HG02610 (cell line): ENCODE results near the gene EFCAB8.

Source experiments
- ATAC-seq: cut with Tn5 transposase; IDR thresholded peaks from one replicate; pipeline ENCODE4 v1.9.1; 2021; ENCODE audit warnings: mild to moderate bottlenecking, moderate library complexity; ENCODE audit not compliant: unreplicated experiment

EFCAB8 gene

DNA sequence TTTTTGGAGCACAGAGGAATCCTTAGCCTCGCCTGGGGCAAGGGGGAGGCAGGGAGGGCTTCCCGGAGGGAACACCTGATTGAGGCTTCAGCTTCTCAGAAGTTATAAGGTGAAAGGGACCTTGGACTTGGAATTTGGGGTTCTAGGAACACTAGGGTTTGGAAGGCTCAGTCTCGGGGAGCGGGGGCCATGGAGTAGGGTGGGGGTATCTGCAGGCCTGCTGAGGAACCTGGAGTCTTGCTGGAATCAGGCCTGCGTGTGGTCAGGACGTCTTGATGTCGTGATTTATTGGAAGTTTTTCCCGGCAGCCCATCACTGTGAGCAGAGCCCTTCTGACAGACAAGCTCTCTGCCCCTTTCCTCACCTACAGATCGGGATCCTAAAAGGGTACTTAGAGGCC is 50.7 kb downstream of the EFCAB8 start:
- no peak for ATAC-seq

DNA sequence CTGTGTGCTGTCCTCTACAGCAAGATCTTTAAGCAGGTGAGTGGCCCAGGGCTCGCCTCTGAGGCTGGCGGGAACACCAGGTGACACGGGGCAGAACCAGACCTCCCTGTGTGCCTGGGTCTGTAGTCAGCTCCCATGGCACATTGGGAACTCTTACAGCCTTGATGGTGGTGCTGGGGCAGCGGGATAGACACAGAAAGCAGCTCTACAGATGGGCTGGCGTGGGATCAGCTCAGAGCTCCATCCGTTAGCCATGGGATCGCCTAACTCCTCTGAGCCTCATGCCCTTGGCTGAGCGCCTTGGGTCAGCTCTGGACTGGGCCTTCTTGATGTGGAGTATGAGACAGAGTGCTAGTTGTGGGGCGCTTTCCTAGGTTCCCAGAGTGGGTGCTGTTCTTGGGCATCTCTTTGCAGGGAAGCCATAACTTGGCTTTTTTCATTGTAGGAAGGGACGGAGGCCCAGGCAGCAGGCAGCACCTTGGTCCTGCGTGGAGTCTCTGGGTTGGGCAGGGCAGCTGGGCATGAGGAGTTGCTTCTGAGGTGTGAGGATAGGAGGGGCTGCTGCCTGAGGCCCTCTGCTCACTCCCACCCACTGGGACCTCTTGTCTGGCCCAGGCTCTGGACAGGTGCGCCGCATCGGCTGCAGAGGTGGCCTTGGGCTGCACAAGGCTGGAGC is 51.3 kb downstream of the EFCAB8 start:
- ATAC-seq: no peak

DNA sequence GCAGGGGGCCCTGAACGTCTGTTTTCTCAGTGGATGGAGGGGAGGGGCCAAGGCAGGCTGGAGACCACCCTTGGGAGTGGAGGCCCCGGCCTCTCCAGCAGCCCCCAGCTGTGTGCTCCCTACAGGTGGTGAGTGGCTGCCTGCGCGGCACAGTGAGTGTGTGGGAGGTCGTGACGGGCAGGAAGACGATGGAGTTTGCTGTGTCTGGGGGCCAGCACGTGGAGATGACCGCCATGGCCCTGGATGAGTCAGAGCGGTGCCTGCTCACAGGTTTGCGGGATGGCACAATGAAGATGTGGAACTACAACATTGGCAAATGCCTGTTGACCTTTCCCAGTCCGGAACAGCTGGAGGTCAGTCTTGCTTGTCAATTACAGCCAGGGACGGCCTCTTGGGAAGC is 52.6 kb downstream of the EFCAB8 start:
- no peak for ATAC-seq

DNA sequence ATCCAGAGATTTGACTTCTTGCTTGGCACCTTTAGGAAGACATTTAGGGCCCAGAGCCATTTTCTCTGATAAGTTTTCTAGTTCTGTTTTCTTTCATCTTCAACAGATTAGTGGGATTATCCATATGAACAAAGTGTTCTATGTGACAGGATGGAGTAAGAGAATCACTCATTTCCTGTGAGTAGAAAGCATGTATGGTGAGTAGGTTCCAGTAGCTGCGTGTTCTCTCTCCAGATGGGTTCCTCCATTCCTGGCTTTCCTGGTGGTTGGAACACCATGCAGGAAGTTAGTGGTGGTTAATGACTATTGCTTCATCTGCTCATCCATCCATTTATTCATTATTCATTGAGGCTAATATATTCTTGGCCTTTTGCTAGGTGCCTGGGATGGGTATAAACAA is 54.0 kb downstream of the EFCAB8 start:
- ATAC-seq: no peak

DNA sequence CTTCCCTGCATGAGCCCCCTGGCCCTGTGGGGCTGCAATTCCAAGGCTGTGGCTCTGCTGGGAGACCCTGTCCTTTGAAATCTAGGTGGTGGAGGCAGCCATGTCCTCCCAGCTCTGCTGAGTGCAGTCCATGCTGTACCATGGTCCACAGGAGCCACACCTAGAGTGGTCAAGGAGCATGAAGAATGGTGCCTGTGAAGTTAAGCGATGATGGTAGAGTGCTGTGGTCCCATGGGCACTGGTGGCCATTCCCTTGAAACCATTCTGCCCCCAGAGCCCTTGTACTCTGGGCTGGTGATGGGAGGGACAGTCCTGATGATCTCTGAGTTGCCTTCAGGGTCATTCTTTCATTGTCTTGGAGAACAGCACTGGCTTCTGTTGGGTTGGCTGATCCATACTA is 55.3 kb downstream of the EFCAB8 start:
- ATAC-seq: no peak

DNA sequence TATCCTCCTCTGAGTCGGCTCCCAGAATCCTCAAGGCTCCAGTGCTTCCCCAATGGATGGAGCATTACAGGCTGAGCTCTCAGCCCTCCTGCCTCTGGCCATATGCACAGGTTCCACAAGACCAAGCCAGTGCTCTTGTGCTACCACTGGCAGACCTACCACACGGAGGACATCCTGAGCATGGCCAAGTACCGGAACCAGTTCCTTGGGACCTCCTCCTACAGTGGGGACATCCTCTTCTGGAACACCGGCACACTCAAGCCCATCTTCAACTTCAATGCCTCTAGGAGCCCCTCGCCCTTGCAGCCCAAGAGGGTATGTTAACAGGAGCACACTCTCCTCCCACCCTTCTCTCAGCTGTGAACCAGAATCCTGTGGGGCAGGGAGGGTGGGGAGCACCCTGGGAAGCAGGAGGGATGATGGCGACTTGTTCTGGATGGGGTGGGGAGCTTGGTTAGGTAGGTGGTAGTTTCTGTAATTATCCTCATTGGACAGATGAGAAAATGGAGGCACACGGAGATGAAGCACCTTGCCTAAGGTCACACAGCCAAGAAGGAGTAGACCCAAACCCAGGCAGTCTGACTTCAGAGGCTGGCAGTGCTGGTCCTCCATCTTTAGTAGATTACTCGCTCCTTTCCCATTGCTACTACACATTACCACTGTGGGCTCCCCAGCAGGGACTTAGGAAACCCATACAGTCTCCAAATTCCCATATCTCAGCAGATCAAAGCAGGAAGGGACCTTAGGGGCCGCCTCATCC is 58.6 kb downstream of the EFCAB8 start:
- no peak for ATAC-seq

DNA sequence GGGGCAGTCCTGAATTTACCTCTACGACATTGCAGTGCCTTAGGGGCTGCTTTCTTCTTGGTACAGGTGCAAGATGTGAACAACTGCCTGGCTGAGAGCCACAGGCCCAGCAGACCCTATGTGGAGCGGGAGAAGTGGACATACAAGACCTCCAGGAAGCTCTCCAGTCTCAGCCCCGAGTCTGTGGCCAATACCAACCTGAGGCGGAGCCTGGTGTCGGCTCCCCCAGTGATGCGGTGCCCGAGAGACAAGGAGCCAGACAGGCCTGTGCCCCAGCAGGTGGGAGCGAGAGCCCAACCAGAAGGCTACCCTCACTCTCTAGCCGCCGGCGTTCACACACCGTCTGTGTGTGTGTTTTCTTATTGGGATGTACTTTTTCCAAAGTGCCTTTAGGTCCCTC is 59.6 kb downstream of the EFCAB8 start:
- ATAC-seq: no peak

DNA sequence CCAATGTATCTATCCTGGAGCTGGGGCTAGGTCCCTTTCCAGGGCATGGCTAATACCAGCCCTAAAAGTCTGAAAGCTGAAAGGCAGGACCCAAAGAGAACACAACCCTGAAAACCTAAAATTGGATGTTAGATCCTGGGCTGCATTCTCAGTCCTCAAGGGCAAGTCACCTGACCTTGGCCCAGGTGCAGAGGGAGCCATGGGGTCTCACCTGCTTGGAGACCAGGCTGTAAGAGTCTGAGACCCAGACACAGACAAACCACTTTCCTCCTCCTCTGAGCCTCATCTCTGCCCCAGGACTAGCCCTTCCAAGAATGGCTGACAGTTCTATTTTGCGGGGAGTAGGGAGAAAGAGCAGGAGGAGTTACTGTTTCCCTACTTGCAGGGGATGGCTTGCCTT is 60.0 kb downstream of the EFCAB8 start:
- no peak for ATAC-seq

DNA sequence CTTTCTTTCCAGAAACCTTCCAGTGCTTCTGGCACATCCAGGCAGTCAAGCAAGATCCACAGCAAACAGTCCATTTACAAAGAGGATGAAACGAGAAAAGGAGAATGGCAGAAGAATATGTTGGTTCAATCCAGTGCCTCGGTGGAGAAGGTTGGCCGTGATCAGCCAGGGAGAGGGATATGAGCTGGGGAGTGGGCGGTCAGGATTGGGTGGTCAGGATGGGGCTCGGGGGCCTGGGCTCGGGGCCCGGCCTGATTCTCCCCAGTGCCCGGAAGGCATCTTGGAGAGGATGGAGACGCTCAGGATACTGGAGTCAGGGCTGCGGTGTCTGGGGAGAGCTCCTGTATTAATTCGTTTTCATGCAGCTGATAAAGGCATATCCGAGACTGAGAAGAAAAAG is 61.3 kb downstream of the EFCAB8 start:
- no peak for ATAC-seq

DNA sequence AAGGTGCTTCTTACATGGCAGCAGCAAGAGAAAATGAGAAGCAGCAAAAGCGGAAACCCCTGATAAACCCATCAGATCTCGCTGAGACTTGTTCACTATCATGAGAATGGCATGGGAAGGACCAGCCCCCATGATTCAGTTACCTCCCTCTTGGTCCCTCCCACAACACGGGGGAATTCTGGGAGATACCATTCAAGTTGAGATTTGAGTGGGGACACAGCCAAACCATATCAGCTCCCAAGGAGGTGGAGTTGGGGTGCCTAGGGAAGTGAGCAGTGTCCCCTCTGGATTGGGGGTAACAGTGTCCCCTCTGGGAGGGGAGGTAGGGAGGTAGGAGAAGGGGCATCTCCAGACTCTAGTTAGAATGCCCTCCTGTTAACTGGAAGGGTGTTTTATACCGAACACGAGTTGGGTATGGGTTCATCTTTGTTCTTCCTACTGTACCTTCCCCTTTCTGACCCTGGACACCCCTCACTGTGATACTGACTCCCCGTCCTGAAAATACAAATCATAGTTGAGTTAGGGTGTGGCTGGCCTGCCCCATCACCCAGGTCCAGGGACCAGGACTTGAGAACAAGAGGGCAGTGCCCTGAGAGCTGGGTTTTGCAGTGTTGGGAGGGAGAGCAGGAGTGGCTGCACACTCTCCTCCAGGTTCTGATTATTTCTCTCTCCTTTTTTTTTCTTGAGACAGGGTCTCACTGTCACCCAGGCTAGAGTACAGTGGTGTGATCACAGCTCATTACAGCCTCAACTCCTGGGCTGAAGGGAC is 62.0 kb downstream of the EFCAB8 start:
- no peak for ATAC-seq

DNA sequence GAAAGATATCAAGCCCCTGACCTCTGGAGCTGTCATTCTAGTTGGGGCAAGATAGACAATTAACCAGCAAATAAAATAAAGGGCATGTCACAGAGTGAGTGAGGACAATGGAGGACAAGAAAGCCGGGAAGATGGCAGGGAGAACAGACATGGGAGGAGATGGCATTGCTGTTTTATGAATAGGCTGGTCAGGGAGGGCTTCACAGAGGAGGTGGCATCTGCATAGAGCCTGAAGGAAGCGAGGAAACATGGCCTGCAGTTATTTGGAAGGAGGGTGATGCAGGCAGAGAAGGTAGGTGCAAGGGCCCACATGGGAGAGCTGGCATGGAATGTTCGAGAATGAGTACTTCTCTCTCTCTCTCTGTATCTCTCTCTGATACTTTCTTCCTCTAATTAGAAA is 63.7 kb downstream of the EFCAB8 start:
- no peak for ATAC-seq

DNA sequence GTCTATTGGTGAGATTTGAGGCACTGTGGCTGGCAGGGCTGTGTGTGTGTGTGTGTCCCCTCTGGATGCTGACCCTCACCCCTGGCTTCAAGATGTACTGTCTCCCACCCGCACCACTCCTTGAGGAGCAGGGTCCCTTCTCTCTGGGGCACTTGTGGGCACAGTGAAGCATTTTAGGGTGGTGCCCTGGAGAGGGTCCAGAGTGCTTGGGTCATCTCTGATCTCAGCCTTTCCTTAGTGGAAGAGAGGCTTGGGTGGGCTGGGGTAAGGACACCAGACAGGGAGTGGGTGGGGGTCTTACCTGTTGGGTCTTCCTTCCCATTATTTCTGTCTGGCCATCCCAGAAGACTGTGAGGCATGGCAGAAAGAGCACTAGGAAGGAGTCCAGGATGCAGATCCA is 66.1 kb downstream of the EFCAB8 start:
- ATAC-seq: no peak

DNA sequence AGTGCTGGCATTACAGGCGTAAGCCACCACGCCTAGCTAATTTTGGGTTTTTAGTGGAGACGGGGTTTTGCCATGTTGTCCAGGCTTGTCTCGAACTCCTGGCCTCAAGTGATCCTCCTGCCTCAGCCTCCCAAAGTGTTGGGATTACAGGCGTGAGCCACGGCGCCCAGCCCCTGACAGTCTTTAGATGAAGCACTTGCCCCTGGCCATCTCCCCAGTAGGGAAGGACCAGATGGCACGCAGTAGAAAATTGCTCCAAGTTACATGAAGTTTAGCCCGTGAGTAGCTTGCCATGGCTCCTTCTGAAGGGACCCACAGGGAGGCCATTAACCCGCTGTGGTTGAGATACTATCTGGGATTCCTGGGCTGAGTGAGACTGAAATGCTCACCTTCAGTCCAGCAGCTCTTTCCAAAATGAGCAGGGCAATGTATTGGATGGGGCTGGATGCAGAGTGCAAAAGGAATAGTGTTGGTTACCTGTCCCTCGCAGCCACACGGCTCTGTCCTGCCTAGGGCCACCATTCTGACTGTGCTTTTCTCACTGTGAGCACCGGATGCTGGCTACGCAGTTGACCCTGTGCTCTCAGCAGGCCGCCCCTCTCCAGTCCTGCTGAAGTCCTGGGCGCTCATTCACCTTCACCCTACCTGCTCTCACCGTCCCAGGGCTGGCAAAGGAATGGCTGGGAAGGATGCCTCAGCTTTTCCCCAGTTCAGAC is 66.9 kb downstream of the EFCAB8 start:
- ATAC-seq: no peak

DNA sequence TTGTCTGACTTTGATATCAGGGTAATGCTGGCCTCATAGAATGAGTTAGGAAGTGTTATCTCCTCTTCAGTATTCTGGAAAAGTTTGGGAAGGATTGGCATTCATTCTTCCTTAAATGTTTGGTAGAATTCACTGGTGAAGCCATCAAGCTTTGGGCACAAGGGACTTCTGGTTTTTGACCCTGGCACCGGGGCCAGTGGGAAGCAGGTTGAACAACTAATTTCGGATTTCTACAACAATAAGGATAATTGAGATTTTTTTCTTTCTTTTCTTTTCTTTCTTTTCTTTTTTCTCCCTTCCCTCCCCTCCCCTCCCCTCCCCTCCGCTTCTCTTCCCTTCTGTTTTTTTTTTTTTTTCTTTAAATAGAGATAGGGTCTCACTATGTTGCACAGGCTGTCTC is 70.4 kb downstream of the EFCAB8 start:
- ATAC-seq: no peak

DNA sequence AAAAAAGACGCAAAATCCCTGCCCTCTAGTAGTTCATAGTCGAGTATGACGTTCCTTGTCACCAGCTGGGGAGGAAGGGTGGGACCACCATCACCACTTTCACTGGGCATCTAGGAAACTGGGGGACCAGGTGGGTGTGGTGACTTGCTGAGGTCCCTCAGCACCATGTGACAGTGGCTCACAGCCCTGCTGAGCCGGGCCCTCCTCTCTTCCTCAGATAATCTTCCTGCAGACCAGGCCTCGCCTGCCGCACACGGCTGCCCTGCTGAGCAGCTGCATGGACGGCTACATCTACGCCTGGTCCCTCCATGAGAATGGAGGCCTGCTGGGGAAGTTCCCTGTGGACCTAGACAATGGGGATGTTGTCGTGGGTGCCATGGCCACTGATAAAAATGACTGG is 71.5 kb downstream of the EFCAB8 start:
- no peak for ATAC-seq

DNA sequence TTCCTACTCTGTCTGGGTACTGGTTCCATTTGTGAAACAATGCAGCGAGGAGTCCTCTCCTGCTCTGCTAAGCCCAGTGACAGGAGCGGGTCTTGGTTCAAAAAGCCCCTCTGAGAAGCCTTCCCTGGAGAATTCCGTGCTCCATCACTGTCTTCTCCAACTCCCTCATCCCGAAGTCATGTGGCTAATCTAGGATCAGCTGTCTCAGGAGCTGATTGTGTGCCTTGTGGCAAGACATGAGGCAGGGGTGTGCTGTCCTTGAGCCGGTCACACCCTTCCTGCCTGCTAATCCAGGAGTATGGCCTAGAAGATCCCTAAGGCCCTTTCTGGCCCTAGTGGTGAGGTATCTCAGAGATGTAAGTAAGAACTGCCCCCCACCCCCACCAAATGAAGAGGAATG is 72.0 kb downstream of the EFCAB8 start:
- ATAC-seq: no peak

DNA sequence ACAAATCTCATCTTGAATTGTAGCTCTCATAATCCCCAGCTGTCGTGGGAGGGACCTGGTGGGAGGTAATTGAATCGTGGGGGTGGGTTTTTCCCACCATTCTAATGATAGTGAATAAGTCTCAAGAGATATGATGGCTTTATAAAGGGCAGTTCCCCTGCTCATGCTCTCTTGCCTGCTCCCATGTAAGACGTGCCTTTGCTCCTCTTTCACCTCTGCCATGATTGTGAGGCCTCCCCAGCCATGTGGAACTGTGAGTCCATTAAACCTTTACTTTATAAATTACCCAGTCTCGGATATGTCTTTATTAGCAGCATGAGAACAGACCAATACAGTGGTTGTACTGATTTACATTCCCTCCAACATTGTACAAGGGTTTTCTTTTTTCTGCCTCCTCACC is 75.9 kb downstream of the EFCAB8 start:
- no peak for ATAC-seq

DNA sequence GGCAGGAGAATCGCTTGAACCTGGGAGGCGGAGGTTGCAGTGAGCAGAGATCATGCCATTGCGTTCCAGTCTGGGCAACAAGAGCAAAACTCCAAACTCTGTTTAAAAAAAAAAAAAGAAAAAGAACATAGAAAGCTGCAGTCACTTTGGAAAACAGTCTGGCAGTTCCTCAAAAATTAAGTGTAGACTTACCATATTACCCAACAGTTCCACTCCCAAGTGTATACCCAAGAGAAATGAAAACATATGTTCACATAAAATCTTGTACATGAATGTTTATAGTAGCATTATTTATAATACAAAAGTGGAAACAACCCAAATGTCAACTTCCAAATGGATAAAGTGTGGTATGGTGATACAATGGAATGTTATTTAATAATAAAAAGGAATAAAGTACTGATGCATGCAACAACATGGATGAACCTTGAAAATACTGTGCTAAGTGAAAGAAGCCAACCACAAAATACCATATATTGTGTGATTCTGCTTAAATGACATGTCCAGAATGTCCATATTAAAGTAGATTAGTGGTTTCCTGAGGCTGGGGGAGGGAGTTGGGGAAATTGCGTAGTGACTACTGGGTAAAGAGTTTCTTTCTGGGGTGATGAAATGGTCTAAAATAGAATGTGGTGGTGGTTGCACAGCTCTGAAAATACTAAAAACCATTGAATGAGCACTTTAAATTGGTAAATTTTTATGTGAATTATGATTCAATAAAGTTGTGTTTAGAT is 82.6 kb downstream of the EFCAB8 start:
- no peak for ATAC-seq

DNA sequence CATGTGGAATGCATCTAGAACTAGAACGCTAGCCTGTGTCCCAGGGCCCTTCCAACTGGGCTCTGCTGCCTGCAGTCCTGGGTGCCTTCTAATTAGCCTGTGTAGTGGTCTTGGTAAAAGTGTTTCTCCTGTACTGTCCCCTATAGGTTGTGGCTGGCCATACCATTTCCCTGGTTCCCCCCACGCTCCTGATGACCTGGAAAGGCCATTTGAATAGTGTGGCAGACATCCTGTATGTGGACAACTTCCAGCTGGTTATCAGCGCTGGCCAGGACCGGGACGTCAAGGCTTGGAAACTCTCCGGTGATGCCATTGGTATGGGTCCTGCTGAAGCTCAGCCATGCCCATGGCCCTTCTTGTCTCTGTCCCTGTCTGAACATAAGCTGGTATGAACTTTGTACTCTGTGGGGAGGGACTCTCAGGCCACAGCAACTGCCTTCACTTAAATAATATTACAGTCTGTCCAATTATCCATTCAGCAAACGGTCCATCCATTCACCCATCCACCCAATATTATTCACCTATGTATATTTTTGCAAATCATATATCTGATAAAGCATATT is 84.8 kb downstream of the EFCAB8 start:
- no peak for ATAC-seq

DNA sequence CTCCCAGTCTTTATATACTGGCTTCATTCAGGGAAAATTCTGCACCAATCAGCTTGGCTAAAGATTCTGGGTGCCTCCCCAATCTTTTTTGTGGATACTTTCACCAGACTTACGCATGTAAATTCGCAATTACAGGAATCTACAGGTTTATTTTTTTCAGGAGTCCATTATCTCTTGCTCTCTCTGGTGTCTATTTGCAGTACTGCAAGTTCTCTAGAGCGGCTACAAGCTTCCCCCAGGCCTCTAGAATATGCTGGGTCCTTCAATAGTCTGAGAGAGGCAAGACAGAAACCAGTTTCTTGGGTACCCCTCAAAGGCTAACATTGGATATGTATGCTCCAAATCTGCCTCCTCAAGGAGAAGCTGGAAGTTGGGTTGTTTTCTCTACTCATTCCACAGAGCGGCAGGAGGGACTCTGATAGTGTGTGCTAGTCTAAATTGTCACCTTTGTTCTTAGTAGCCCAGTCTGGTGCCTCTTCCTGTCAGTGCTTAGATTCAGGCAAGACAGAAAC is 87.0 kb downstream of the EFCAB8 start:
- no peak for ATAC-seq
